Measurements from ENCODE around the gene ZNF579. TPM values are rescaled to one million over a fixed set of nuclear protein-coding genes. Genes with fewer than 3 reads are reported as not detected.

ZNF579 gene
- total and polyA plus RNA-seq, 2 of the 8 experiments (the other 6 are each of a cell fraction or from before 2014, with no cell fraction given) = 10.0 to 18.9 TPM

- no peak overlapping the region; a peak in 1 of 7 replicates for H3K9ac ChIP-seq (replicated peaks in 1 of 4; ENCODE audit: extremely low read depth in 1 of 4, low read depth in 3 of 4, low read length in 3 of 4)
- POLR2A ChIA-PET (ENCODE audit: partially characterized antibody) = interaction anchor here (0.9 to 1.6 kb wide), 6 partner anchors 13 to 77 kb away, joined by 3 to 5 read pairs (median 3); partner anchors contain the start of gene ZNF628
- no peak overlapping the region for H4K8ac ChIP-seq (ENCODE audit: extremely low read depth, insufficient read depth, low read length)
- H3K23me2 ChIP-seq (ENCODE audit: low read depth, low read length) = peaks cover 7% of the 10 kb centered on the region; the same call in 1 of the 2 replicates
- H2BK12ac ChIP-seq (ENCODE audit: low read depth, low read length) = 0 out of 2 replicates have a peak overlapping the region, but pooled peaks have one; percentile 6
- H2BK15ac ChIP-seq (ENCODE audit: low read length) = peak overlapping the region; percentile 46; the same call in 1 of the 2 replicates
- H3K79me1 ChIP-seq (ENCODE audit: low read depth, low read length) = no peaks in the 10 kb centered on the region
- H4K20me1 ChIP-seq (replicated peaks in 1 of 2; ENCODE audit: control insufficient read depth in 1 of 2, insufficient read depth in 2 of 2, low read length in 2 of 2) = no peaks in the 10 kb centered on the region
- no peak overlapping the region for H3K14ac ChIP-seq (ENCODE audit: insufficient read length)
- H2AK5ac ChIP-seq (ENCODE audit: low read depth, low read length) = 0 out of 2 replicates have a peak overlapping the region, but pooled peaks have one; percentile 3
- H2BK120ac ChIP-seq (replicated peaks; ENCODE audit: low read depth, low read length) = no peak overlapping the region
- DNase-seq (ENCODE audit: low read depth in 1 of 2, low spot score in 2 of 2) = no peak
- 0 out of 2 replicates have a peak overlapping the region, but pooled peaks have one; percentile 75 for H2AFZ ChIP-seq (ENCODE audit: low read length)
- no peak overlapping the region for H3K56ac ChIP-seq (replicated peaks; ENCODE audit: insufficient read length, low read depth, low read length)
- H3K4me3 ChIP-seq (ENCODE audit: extremely low read depth in 1 of 4, insufficient read depth in 2 of 4, low read depth in 3 of 4, low read length in 4 of 4) = no peak overlapping the region
- H3K4me1 ChIP-seq (replicated peaks in 1 of 4; ENCODE audit: control insufficient read depth in 3 of 4, insufficient read depth in 4 of 4, low read length in 3 of 4) = peaks cover 2 to 10% (median 6%) of the 10 kb centered on the region in 4 experiments; a peak in 6 of 7 replicates
- H3K79me2 ChIP-seq (ENCODE audit: control insufficient read depth in 1 of 2, insufficient read depth in 2 of 2, low read length in 2 of 2) = no peaks in the 10 kb centered on the region
- FAIRE-seq = no peak
- H3K4me2 ChIP-seq (ENCODE audit: insufficient read depth in 1 of 2, low read depth in 2 of 2, low read length in 2 of 2) = peak overlapping the region in 1 of 2 experiments; percentile 52; a peak in 3 of 4 replicates
- peak overlapping the region; percentile 44 for H3K4ac ChIP-seq (replicated peaks; ENCODE audit: insufficient read length, low read depth, low read length)
- peak overlapping the region; percentile 99 for H2BK20ac ChIP-seq (ENCODE audit: low read length)
- no peak overlapping the region for H4K5ac ChIP-seq (ENCODE audit: insufficient read length, low read depth, low read length)
- CTCF ChIA-PET (ENCODE audit: partially characterized antibody) = interaction anchor here (0.7 to 1.2 kb wide), 4 partner anchors 8 to 188 kb away, joined by 3 to 4 read pairs (median 4); partner anchors contain the start of gene SBK2
- 46% methylated on average over 11 of the region's 13 CpGs; no CpG with 5 or more reads in 1 of the 2 experiments for WGBS, 2 experiments (ENCODE audit: extremely low coverage in 1 of 2, insufficient coverage in 1 of 2, insufficient read length in 1 of 2, insufficient replicate concordance in 2 of 2, low coverage in 1 of 2, low lambda C conversion rate in 2 of 2, missing lambda C conversion rate in 1 of 2)
- peaks cover 0 to 3% (median 0%) of the 10 kb centered on the region in 4 experiments; a peak in 1 of 7 replicates for H3K27me3 ChIP-seq (replicated peaks in 1 of 4; ENCODE audit: control insufficient read depth in 3 of 4, extremely low read depth in 1 of 4, insufficient read depth in 3 of 4, low read length in 3 of 4)
- H3K36me3 ChIP-seq (ENCODE audit: control insufficient read depth in 2 of 4, insufficient read depth in 4 of 4, low read length in 3 of 4) = no peaks in the 10 kb centered on the region
- H3K9me3 ChIP-seq (ENCODE audit: insufficient read depth in 2 of 2, low read depth in 1 of 2, low read length in 1 of 2) = no peaks in the 10 kb centered on the region
- H4K91ac ChIP-seq (replicated peaks; ENCODE audit: insufficient read length, low read length) = no peak overlapping the region
- H2BK5ac ChIP-seq (ENCODE audit: low read depth, low read length) = no peak overlapping the region
- peak overlapping the region; percentile 15 for H3K18ac ChIP-seq (ENCODE audit: extremely low read depth, low read length)
- no peak overlapping the region for H3K27ac ChIP-seq (ENCODE audit: low read depth, low read length)
- H3K23ac ChIP-seq (ENCODE audit: insufficient read length) = no peak overlapping the region
- no peak for TF ChIP-seq JUND (IDR thresholded peaks at IDR 0.05; ENCODE audit: low read length)
- TF ChIP-seq RAD21 (IDR thresholded peaks at IDR 0.05 in 1 of 2, conservative IDR thresholded peaks at IDR 0.05 in 1 of 2; ENCODE audit: low read depth in 2 of 2, low read length in 2 of 2) = no peak
- no peak for TF ChIP-seq RXRA (IDR thresholded peaks at IDR 0.05; ENCODE audit: insufficient read depth, low read depth, low read length)
- no peak for TF ChIP-seq CBX8 (IDR thresholded peaks at IDR 0.05; ENCODE audit: borderline replicate concordance, low read depth, low read length)
- TF ChIP-seq USF2 (IDR thresholded peaks at IDR 0.05; ENCODE audit: low read length) = no peak
- no peak for TF ChIP-seq TAF7 (optimal IDR thresholded peaks at IDR 0.05; ENCODE audit: borderline replicate concordance, low read depth, low read length)
- TF ChIP-seq CTBP2 (IDR thresholded peaks at IDR 0.05; ENCODE audit: borderline replicate concordance, insufficient read depth, insufficient read length, low read length) = no peak
- no peak for TF ChIP-seq POLR2AphosphoS5 (IDR thresholded peaks at IDR 0.05; ENCODE audit: low read depth, low read length)
Measured at GRCh38 chr19:55553217-55554182, 27.1 kb downstream of the ZNF579 start.

Measured in H1 (cell line).